GM19023 (cell line): ENCODE data around the gene PGR.

ENCODE experiments used
- ATAC-seq: cut with Tn5 transposase; IDR thresholded peaks from one replicate; pipeline ENCODE4 v1.9.1; 2021; ENCODE audit warnings: mild to moderate bottlenecking, moderate library complexity; ENCODE audit not compliant: unreplicated experiment

Gene PGR

GRCh38 chr11:101083335-101083734 lies 46.3 kb downstream of the PGR start:
- ATAC-seq = no peak

- ATAC-seq = no peak
These were observed 46.8 kb downstream of the PGR start for GRCh38 chr11:101082813-101083212.

GRCh38 chr11:101063706-101064105 lies 65.9 kb downstream of the PGR start:
- no peak for ATAC-seq

GRCh38 chr11:101061606-101062005 lies 68.0 kb downstream of the PGR start:
- ATAC-seq = no peak

- ATAC-seq = no peak
These were observed 70.3 kb downstream of the PGR start for GRCh38 chr11:101059331-101059730.

- ATAC-seq = no peak
These were observed 76.1 kb downstream of the PGR start for GRCh38 chr11:101053492-101053891.

GRCh38 chr11:101051677-101052076 lies 77.9 kb downstream of the PGR start:
- no peak for ATAC-seq

GRCh38 chr11:101049813-101050212 lies 79.8 kb downstream of the PGR start:
- ATAC-seq = no peak

GRCh38 chr11:101049123-101049522 lies 80.5 kb downstream of the PGR start:
- no peak for ATAC-seq

GRCh38 chr11:101048479-101048878 lies 81.1 kb downstream of the PGR start:
- no peak for ATAC-seq

- no peak for ATAC-seq
These were observed 82.7 kb downstream of the PGR start for GRCh38 chr11:101046947-101047346.

- ATAC-seq = no peak
These were observed 84.2 kb downstream of the PGR start for GRCh38 chr11:101045415-101045814.

- no peak for ATAC-seq
These were observed 85.7 kb downstream of the PGR start for GRCh38 chr11:101043940-101044339.

GRCh38 chr11:101035872-101036271 lies 93.7 kb downstream of the PGR start:
- ATAC-seq = no peak

GRCh38 chr11:101034076-101034475 lies 95.5 kb downstream of the PGR start:
- ATAC-seq = no peak

- no peak for ATAC-seq
These were observed 96.6 kb downstream of the PGR start for GRCh38 chr11:101032991-101033390.

GRCh38 chr11:101031713-101032112 lies 97.9 kb downstream of the PGR start:
- no peak for ATAC-seq

GRCh38 chr11:101030692-101031091 lies 98.9 kb downstream of the PGR start:
- no peak for ATAC-seq

- ATAC-seq = no peak
These were observed 99.6 kb downstream of the PGR start for GRCh38 chr11:101030015-101030414.

GRCh38 chr11:101028644-101029043 lies 101.0 kb downstream of the PGR start:
- ATAC-seq = no peak

- no peak for ATAC-seq
These were observed 107.4 kb downstream of the PGR start for GRCh38 chr11:101022256-101022655.

GRCh38 chr11:101019870-101020269 lies 109.7 kb downstream of the PGR start:
- ATAC-seq = no peak

GRCh38 chr11:101014600-101015285 lies 114.9 kb downstream of the PGR start:
- no peak for ATAC-seq
